GM23338 (cell line): ENCODE data around the gene OR52J3. TPM values are rescaled to one million over a fixed set of nuclear protein-coding genes. Genes with fewer than 3 reads are reported as not detected.
"Not testable (repeated sequence)": the region's sequence is repeated elsewhere in the genome, so short reads cannot be mapped to it uniquely, and the experiment has no call there.

Experiments
- ATAC-seq: fragments of 200-7000 bp; cut with Tn5 transposase; 3 replicates; pipeline ENCODE4 v1.9.1; 2020
- DNase-seq: peaks from one replicate; pipeline ENCODE4 v3.0.0-alpha.2; 2015; ENCODE audit warnings: low spot score
- H2AFZ ChIP-seq: fragments of 200-600 bp; sonication (generic); 2 replicates; pipeline ENCODE4 v1.8.0; 2016; ENCODE audit warnings: antibody characterized with exemption, mild to moderate bottlenecking, moderate library complexity
- H3F3A ChIP-seq: fragments of 200-600 bp; sonication (generic); replicated peaks from 2 replicates; pipeline ENCODE4 v1.8.0; 2017; ENCODE audit warnings: antibody characterized with exemption, mixed run types, low read depth
- H3K27ac ChIP-seq: fragments of 200-600 bp; sonication (generic); 2 replicates; pipeline ENCODE4 v1.6.1; 2016; ENCODE audit warnings: low read depth
- H3K27me3 ChIP-seq: fragments of 200-600 bp; sonication (generic); 2 replicates; pipeline ENCODE4 v1.8.0; 2016; ENCODE audit warnings: mild to moderate bottlenecking, mixed run types, moderate library complexity; ENCODE audit not compliant: insufficient read depth
- H3K36me3 ChIP-seq: fragments of 200-600 bp; sonication (generic); 2 replicates; pipeline ENCODE4 v1.8.0; 2016; ENCODE audit warnings: mild to moderate bottlenecking; ENCODE audit not compliant: insufficient read depth
- H3K4me1 ChIP-seq: fragments of 200-600 bp; sonication (generic); 2 replicates; pipeline ENCODE4 v1.8.0; 2016; ENCODE audit warnings: mild to moderate bottlenecking, moderate library complexity; ENCODE audit not compliant: insufficient read depth
- H3K4me2 ChIP-seq: fragments of 200-600 bp; sonication (generic); 2 replicates; pipeline ENCODE4 v1.7.1; 2017; ENCODE audit warnings: mixed run types
- H3K4me3 ChIP-seq: fragments of 200-600 bp; sonication (generic); 2 replicates; pipeline ENCODE4 v1.6.1; 2016; ENCODE audit warnings: mixed run types
- H3K79me2 ChIP-seq: fragments of 200-600 bp; sonication (generic); replicated peaks from 2 replicates; pipeline ENCODE4 v1.8.0; 2017; ENCODE audit warnings: mild to moderate bottlenecking; ENCODE audit not compliant: insufficient read depth
- H3K9me2 ChIP-seq: fragments of 200-600 bp; sonication (generic); 2 replicates; pipeline ENCODE4 v1.8.0; 2017; ENCODE audit not compliant: insufficient read depth
- H4K20me1 ChIP-seq: fragments of 200-600 bp; sonication (generic); replicated peaks from 2 replicates; pipeline ENCODE4 v1.8.0; 2017; ENCODE audit warnings: mild to moderate bottlenecking; ENCODE audit not compliant: insufficient read depth
- H3K27ac Mint-ChIP-seq: 2 replicates; pipeline ENCODE4 v1.8.0; 2020; ENCODE audit warnings: inconsistent platforms, mild to moderate bottlenecking, moderate library complexity, mixed read lengths
- H3K27me3 Mint-ChIP-seq: 3 replicates; pipeline ENCODE4 v1.8.0; 2022; ENCODE audit warnings: low read depth, mild to moderate bottlenecking, moderate library complexity, mixed read lengths, inconsistent platforms; ENCODE audit not compliant: insufficient read depth, poor library complexity
- H3K36me3 Mint-ChIP-seq: 3 replicates; pipeline ENCODE4 v1.8.0; 2021; ENCODE audit warnings: low read depth, mild to moderate bottlenecking, inconsistent platforms, moderate library complexity, mixed read lengths
- H3K4me1 Mint-ChIP-seq: 3 replicates; pipeline ENCODE4 v1.8.0; 2020; ENCODE audit warnings: mild to moderate bottlenecking, inconsistent platforms, mixed read lengths
- H3K4me3 Mint-ChIP-seq: 3 replicates; pipeline ENCODE4 v1.8.0; 2021; ENCODE audit warnings: moderate library complexity, mild to moderate bottlenecking, inconsistent platforms, mixed read lengths
- H3K9me3 Mint-ChIP-seq: 3 replicates; pipeline ENCODE4 v1.8.0; 2020; ENCODE audit warnings: moderate library complexity, mild to moderate bottlenecking, inconsistent platforms, mixed read lengths
- ETS1 ChIP-seq: IDR thresholded peaks from 2 replicates; pipeline ENCODE4 v1.6.1; 2016; ENCODE audit warnings: antibody characterized with exemption
- EZH2 ChIP-seq: fragments of 200-600 bp; sonication (generic); IDR thresholded peaks from one replicate; pipeline ENCODE4 v1.8.0; 2017; ENCODE audit warnings: antibody characterized with exemption, mild to moderate bottlenecking, low read depth; ENCODE audit not compliant: unreplicated experiment
- ZNF462 ChIP-seq: fragments of 250-450 bp; sonication (Bioruptor Pico); IDR thresholded peaks from 2 replicates; pipeline ENCODE4 v1.5.0; 2020; ENCODE audit warnings: mild to moderate bottlenecking, moderate library complexity
- polyA plus RNA-seq: library from polyadenylated mRNA; unstranded; fragments of >200 nt; fragmentation: Nextera tagmentation; extraction: Ambion mirVana; gene quantifications from 2 replicates; pipeline ENCODE4 v1.2.1, GENCODE V29; 2016
- total RNA-seq: library from RNA; depleted of rRNA; stranded (reverse); fragments of >200 nt; shearing (Covaris generic); gene quantifications from 2 replicates; pipeline ENCODE4 v1.2.3, GENCODE V29; 2014

Gene OR52J3
- total and polyA plus RNA-seq, 2 experiments from 2014 or later: not detected

DNA sequence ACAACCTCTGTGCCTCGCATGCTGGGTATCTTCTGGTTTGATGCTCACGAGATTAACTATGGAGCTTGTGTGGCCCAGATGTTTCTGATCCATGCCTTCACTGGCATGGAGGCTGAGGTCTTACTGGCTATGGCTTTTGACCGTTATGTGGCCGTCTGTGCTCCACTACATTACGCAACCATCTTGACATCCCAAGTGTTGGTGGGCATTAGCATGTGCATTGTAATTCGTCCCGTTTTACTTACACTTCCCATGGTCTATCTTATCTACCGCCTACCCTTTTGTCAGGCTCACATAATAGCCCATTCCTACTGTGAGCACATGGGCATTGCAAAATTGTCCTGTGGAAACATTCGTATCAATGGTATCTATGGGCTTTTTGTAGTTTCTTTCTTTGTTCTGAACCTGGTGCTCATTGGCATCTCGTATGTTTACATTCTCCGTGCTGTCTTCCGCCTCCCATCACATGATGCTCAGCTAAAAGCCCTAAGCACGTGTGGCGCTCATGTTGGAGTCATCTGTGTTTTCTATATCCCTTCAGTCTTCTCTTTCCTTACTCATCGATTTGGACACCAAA is 516 bp downstream of the OR52J3 start:
- Histone ChIP-seq H3K4me2 (no peak overlapping the region), H3K4me3 (no peak overlapping the region), H3K4me1 (no peaks in the 10 kb centered on the region), H3K27me3 (no peaks in the 10 kb centered on the region), H3K79me2 (no peaks in the 10 kb centered on the region), H2AFZ (peak overlapping the region; percentile 12; the same call in 1 of the 2 replicates), H3F3A (no peaks in the 10 kb centered on the region), H3K36me3 (no peaks in the 10 kb centered on the region), H4K20me1 (no peaks in the 10 kb centered on the region), H3K27ac (no peak overlapping the region), H3K9me2 (no peaks in the 10 kb centered on the region)
- peaks cover 7% of the 10 kb centered on the region for H3K4me1 Mint-ChIP-seq
- TF ChIP-seq ETS1 (no peak), ZNF462 (CRISPR knock-in tag) (0 out of 2 replicates have a peak, but pooled peaks have one; percentile 9), EZH2 (no peak)
- no peak overlapping the region for H3K27ac Mint-ChIP-seq
- H3K36me3 Mint-ChIP-seq: no peaks in the 10 kb centered on the region
- H3K27me3 Mint-ChIP-seq: no peaks in the 10 kb centered on the region
- DNase-seq: peak; percentile 23
- ATAC-seq: no peak
- H3K9me3 Mint-ChIP-seq: no peaks in the 10 kb centered on the region
- no peak overlapping the region for H3K4me3 Mint-ChIP-seq

GRCh38 chr11:5058679-5059078 is 12.4 kb downstream of the OR52J3 start:
- ATAC-seq, H3K27me3 ChIP-seq, H3K27me3 Mint-ChIP-seq, H3K4me3 ChIP-seq, H3K27ac Mint-ChIP-seq, H4K20me1 ChIP-seq, H2AFZ ChIP-seq, H3K27ac ChIP-seq, H3K79me2 ChIP-seq, H3K4me2 ChIP-seq, H3K4me3 Mint-ChIP-seq, H3K36me3 ChIP-seq, H3K36me3 Mint-ChIP-seq, DNase-seq, H3F3A ChIP-seq, H3K9me3 Mint-ChIP-seq, H3K9me2 ChIP-seq, H3K4me1 ChIP-seq, H3K4me1 Mint-ChIP-seq: not testable (repeated sequence)
